ENCODE results near the gene TOP3B.
"Not testable (repeated sequence)": the region's sequence is repeated elsewhere in the genome, so short reads cannot be mapped to it uniquely, and the experiment has no call there.

Gene TOP3B

GRCh38 chr22:21920341-21921183, 62.0 kb downstream of the TOP3B start:
- no peak for DNase-seq

GRCh38 chr22:21919526-21920307, 62.9 kb downstream of the TOP3B start:
- DNase-seq: no peak

GRCh38 chr22:21918466-21919185, 64.0 kb downstream of the TOP3B start:
- DNase-seq: no peak

GRCh38 chr22:21917959-21918261, 64.7 kb downstream of the TOP3B start:
- DNase-seq: no peak

DNA sequence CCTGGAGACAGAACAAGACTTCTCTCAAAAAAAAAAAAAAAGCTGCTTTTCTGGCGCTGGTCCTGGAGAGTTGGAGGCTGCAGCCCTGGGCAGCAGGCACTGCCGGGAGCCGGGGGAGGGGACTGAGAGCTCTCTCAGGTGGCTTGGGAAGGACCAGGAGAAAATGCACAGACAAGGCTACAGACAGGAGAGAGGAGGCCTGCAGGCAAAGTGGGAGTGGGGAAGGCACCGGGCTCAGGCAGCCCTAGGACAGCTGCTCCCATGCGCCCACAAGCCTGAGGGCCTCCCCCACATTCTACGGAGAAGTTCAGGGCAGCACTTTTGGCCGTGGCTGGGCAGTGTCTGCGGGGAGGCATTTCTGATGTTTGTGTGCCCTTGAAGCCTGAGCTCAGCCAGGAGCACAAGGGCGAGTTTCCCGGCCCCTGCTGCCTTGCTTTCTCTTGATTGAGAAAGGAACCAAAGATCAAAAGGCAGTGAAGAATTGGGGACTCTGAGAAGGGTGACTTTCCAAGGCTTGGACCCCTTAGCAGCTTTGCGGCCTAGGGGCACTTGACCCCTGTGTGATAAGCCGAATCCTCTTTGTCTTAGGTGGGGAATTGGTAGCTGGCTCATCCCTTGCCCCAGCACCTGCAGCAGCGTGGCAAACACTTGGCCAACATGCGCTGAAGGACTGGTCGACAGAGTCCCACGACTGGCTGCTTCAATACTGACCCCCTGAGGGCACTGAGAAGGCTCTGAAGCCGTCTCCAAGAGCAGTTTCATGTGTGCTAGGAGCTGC, 65.2 kb downstream of the TOP3B start:
- DNase-seq: no peak

GRCh38 chr22:21916309-21916918, 66.2 kb downstream of the TOP3B start:
- no peak for DNase-seq

DNA sequence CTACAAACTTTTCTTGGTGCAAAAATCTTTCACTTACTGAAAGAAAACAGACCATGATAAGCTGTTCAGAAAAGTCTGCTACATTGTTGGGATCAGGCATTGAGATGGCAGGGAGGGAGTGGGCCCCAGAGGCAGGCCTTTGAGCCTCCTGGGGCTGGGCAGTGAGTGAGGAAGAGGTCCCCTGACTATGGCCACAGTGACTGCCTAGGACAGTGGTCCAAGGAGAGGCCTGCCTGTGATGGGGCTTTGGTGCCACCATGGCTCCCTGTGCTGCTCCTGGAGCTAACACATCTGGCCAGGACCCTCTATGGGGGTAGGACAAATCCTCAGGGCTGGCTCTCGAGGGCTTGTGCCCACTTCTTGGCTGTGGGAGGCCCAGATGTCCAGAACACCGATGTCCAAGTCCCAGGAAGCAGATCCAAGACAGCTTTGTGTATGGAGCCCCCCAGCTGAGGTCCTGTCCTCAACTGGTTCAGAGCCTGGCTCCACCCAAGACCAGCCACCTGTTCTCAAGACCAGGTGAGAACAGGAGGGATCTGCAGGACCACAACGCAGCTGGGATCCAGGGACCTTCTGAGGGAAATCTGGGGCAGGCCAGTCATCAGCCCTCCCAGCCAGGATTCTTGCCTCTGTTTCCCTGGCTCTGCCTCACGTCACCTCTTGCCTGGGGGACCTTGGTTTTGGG, 66.8 kb downstream of the TOP3B start:
- no peak for DNase-seq

DNA sequence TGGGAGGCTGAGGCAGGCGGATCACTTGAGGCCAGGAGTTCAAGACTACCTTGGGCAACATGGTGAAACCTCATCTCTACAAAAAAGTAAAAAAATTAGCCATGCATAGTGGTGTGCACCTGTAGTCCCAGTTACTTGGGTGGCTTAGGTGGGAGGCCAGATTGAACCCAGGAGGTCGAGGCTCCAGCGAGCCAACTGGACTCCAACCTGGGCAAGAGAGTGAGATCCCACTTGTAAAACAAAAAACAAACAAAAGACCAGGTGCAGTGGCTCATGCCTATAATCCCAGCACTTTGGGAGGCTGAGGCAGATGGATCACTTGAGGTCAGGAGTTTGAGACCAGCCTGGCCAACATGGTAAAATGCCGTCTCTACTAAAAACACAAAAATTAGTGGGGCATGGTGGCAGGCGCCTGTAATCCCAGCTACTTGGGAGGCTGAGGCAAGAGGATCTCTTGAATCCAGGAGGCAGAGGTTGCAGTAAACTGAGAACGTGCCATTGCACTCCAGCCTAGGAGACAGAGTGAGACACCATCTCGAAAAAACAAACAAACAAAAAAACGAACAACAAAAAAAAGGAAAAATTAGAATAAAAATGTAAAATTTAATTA, 68.4 kb downstream of the TOP3B start:
- not testable (repeated sequence) for DNase-seq

DNA sequence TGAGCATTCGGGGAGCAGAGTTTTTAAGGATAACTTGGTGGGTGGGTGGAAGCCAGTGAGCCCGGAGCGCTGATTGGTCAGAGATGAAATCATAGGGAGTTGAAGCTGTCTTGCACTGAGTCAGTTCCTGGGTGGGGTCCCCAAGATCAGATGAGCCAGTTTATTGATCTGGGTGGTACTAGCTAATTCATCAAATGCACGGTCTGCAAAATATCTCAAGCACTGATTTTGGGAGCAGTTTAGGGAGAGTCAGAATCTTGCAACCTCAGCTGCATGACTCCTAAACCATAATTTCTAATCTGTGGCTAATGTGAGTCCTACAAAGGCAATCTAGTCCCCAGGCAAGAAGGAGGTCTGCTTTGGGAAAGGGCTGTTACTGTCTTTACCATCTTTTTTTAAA, 72.2 kb downstream of the TOP3B start:
- DNase-seq: not testable (repeated sequence)

DNA sequence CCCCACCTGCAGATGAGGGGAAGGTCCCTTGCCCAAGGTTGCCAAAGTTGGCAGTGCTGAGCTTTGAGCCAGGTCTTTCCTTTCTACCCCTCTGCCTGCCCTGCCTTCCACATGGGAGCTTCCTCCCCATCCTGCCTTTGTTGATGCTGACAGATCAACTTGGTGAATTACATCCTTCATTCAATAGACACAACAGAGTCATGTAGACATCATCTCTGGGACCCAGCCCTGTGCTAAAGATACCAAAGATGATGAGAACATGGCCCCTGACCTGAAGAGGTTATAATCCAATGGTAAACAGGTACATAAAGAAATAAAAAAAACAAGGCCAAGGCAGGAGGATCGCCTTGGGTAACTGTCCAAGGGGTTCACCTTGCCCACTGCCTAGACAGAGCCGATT, 72.7 kb downstream of the TOP3B start:
- no peak for DNase-seq

DNA sequence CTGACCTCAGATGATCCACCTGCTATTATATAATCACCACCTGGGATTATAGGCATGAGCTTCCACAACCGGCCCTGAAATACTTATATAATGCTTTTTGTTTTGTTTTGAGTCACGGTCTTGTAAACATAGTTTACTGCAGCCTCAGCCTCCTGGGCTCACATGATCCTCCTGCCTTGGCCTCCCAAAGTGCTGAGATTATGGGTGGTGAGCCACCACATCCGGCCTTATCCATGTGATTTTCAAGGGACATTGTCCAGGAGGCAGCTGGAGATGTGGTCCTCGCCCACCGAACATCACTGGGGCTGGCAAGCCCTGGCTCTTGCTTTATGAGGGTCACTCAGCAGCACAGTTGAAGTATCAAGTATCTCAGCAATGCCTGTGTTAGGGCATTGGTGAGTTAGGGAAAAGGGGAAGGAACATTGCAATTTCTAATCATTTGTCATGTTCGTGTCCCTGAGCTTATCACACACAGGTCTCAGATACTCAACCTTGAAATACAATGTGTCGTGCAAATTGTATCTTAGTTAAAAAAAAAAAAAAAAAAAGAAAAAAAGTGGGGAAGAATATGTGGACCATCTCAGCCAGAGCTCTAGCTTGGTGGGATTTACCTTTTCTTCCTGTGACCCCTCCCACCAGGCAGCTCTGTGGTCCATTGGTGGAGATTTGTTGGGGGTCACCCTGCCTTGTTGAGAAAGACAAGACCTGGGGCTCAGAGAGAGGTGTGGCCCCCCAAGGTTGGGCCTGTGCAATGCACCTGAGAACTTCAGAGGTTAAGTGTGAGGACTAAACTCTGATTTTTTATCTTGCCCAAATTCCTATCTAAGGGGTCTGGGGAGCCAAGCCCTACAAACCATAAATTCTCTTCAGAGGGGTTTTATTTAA, 74.7 kb downstream of the TOP3B start:
- DNase-seq: no peak
